Gastroesophageal sphincter (tissue), 3 donors: ENCODE results near the gene EVL.

Source experiments
- EP300 ChIP-seq: sonication (generic); formaldehyde crosslinking; IDR thresholded peaks from one replicate; pipeline ENCODE4 v1.6.1; 2017; ENCODE audit warnings: antibody characterized with exemption, mild to moderate bottlenecking
- POLR2A ChIP-seq, 2 donors: fragments of 450-650 bp; IDR thresholded peaks; one replicate each; pipeline ENCODE4 v1.6.1; 2017; ENCODE audit warnings: antibody characterized with exemption in 2 of 2, mild to moderate bottlenecking in 2 of 2, moderate library complexity in 1 of 2
- POLR2AphosphoS5 ChIP-seq: sonication (generic); formaldehyde crosslinking; IDR thresholded peaks from one replicate; pipeline ENCODE4 v1.6.1; 2017; ENCODE audit warnings: antibody characterized with exemption
- TF ChIP-seq, protein P1 (sequence below), 4 experiments: fragments of 200-600 bp in 2 of 4; fragments of 450-650 bp in 2 of 4; sonication (generic) in 1 of 4; IDR thresholded peaks; one replicate each; pipeline ENCODE4 v1.5.1; 2017 to 2019; ENCODE audit warnings: antibody characterized with exemption in 4 of 4, mild to moderate bottlenecking in 2 of 4, moderate library complexity in 2 of 4

DNA sequence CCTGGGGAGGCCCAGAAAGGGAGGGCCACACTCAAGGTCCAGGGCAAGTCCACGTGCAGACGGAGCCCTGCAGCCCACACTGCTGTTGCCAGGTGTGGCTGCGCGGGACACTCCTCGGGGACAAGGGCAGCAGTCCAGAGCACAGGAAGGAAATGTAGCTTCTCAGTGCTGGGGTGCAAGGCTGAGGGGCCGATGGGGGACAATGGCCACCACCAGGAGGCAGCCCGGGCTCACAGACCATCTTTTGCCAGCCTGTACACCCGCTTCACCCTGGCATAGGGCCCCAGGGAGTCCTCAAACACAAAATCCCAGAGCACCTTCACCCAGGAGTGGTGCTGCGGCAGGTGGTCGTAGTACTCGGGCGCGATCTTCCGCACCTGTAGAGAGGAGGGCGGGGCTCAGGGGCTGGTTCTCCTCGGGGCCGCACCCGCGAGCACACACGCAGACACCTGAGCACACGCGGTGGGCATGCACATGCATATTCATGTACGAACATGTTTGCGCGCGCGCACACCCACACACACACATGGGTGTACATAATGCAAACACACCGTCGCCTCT lies 81.4 kb downstream of the EVL start:
- TF ChIP-seq, protein P1, sequence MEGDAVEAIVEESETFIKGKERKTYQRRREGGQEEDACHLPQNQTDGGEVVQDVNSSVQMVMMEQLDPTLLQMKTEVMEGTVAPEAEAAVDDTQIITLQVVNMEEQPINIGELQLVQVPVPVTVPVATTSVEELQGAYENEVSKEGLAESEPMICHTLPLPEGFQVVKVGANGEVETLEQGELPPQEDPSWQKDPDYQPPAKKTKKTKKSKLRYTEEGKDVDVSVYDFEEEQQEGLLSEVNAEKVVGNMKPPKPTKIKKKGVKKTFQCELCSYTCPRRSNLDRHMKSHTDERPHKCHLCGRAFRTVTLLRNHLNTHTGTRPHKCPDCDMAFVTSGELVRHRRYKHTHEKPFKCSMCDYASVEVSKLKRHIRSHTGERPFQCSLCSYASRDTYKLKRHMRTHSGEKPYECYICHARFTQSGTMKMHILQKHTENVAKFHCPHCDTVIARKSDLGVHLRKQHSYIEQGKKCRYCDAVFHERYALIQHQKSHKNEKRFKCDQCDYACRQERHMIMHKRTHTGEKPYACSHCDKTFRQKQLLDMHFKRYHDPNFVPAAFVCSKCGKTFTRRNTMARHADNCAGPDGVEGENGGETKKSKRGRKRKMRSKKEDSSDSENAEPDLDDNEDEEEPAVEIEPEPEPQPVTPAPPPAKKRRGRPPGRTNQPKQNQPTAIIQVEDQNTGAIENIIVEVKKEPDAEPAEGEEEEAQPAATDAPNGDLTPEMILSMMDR (IDR thresholded peaks at IDR 0.05): peak in 1 of 4 experiments; percentile 10
- TF ChIP-seq EP300 (no peak), POLR2A (IDR thresholded peaks at IDR 0.05) (no peak), POLR2AphosphoS5 (no peak)
